Measurements from ENCODE around the gene CACHD1.

- TF ChIP-seq CTCF (IDR thresholded peaks at IDR 0.05) (no peak), POLR2AphosphoS5 (IDR thresholded peaks at IDR 0.05) (no peak), POLR2A (IDR thresholded peaks at IDR 0.05) (no peak)
Observed at GRCh38 chr1:64630611-64631010, 160.7 kb downstream of the CACHD1 start.
